BE2C (cell line): ENCODE measurements around the gene INTS11.

Experiments
- DNase-seq: peaks from one replicate; pipeline ENCODE4 v3.0.0-alpha.2; 2020
- H3K27me3 ChIP-seq: fragments of 250-450 bp; sonication (Bioruptor Pico); 2 replicates; pipeline ENCODE4 v1.5.1; 2020; ENCODE audit warnings: mild to moderate bottlenecking
- H3K36me3 ChIP-seq: fragments of 250-450 bp; sonication (Bioruptor Pico); 2 replicates; pipeline ENCODE4 v1.5.1; 2020; ENCODE audit warnings: mild to moderate bottlenecking
- H3K4me1 ChIP-seq: fragments of 250-450 bp; sonication (Bioruptor Pico); 2 replicates; pipeline ENCODE4 v1.5.1; 2020
- H3K4me3 ChIP-seq: 2 replicates; pipeline ENCODE4 v1.5.1; 2011; ENCODE audit warnings: low read depth, low read length
- H3K9me3 ChIP-seq: fragments of 250-450 bp; sonication (Bioruptor Pico); 2 replicates; pipeline ENCODE4 v1.5.1; 2020
- CTCF ChIP-seq: IDR thresholded peaks from 2 replicates; pipeline ENCODE4 v1.5.1; 2012; ENCODE audit warnings: mild to moderate bottlenecking, low read depth, low read length

INTS11 gene

GRCh38 chr1:1348420-1349255 lies 24.2 kb upstream of the INTS11 start:
- no peak for DNase-seq
- H3K4me3 ChIP-seq: peak overlapping the region; percentile 86
- peaks cover 24% of the 10 kb centered on the region for H3K4me1 ChIP-seq
- H3K36me3 ChIP-seq: no peaks in the 10 kb centered on the region
- H3K27me3 ChIP-seq: no peaks in the 10 kb centered on the region
- H3K9me3 ChIP-seq: no peaks in the 10 kb centered on the region
- no peak for TF ChIP-seq CTCF

GRCh38 chr1:1347663-1348419 lies 23.4 kb upstream of the INTS11 start:
- TF ChIP-seq CTCF: no peak
- Histone ChIP-seq H3K9me3 (no peaks in the 10 kb centered on the region), H3K4me1 (peaks cover 18% of the 10 kb centered on the region), H3K27me3 (no peaks in the 10 kb centered on the region), H3K4me3 (peak overlapping the region; percentile 86), H3K36me3 (no peaks in the 10 kb centered on the region)
- DNase-seq: peak; percentile 52

GRCh38 chr1:1347026-1347595 lies 22.7 kb upstream of the INTS11 start:
- peak overlapping the region; percentile 86 for H3K4me3 ChIP-seq
- no peaks in the 10 kb centered on the region for H3K27me3 ChIP-seq
- no peak for DNase-seq
- peaks cover 10% of the 10 kb centered on the region for H3K4me1 ChIP-seq
- H3K36me3 ChIP-seq: peaks cover under 1% of the 10 kb centered on the region; the same call in 1 of the 2 replicates
- no peaks in the 10 kb centered on the region for H3K9me3 ChIP-seq
- no peak for TF ChIP-seq CTCF

- H3K9me3 ChIP-seq: no peaks in the 10 kb centered on the region
- H3K4me3 ChIP-seq: no peak overlapping the region
- TF ChIP-seq CTCF: no peak
- H3K4me1 ChIP-seq: peaks cover 4% of the 10 kb centered on the region
- DNase-seq: no peak
- H3K27me3 ChIP-seq: no peaks in the 10 kb centered on the region
- H3K36me3 ChIP-seq: peaks cover 6% of the 10 kb centered on the region
Observed at GRCh38 chr1:1346501-1346890, 22.0 kb upstream of the INTS11 start.

GRCh38 chr1:1345860-1346500 lies 21.5 kb upstream of the INTS11 start:
- Histone ChIP-seq H3K4me3 (no peak overlapping the region), H3K27me3 (no peaks in the 10 kb centered on the region), H3K4me1 (peaks cover 3% of the 10 kb centered on the region; the same call in 1 of the 2 replicates), H3K9me3 (no peaks in the 10 kb centered on the region), H3K36me3 (peaks cover 12% of the 10 kb centered on the region)
- no peak for DNase-seq
- no peak for TF ChIP-seq CTCF
